Measurements from ENCODE around the gene RILPL1. TPM values are rescaled to one million over a fixed set of nuclear protein-coding genes. Genes with fewer than 3 reads are reported as not detected.

The RILPL1 gene
- total and polyA plus RNA-seq, 2 of the 4 experiments (the other 2 are of a cell fraction): 11.1 to 19.8 TPM

DNA sequence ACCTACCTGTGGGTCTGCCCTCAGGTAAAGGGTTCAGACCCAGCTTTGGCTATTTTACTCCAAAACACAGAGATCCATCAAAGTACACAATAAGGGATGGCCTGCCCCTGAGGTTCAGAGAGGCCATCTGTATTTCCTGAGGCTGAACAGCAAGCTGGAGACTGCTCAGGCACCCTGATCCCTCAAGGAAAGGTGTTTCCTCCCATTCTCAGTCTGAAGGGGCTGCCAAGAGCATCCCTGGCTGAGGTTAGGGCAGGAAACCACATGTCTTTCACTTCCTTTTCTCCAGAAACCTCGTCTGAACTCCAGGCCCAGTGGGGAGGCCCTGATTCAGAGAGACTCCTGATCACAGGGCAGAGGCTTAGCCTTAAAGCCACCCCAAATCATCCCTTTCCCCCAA lies 1.5 kb downstream of the RILPL1 start:
- ATAC-seq (ENCODE audit: low read depth) (no peak), DNase-seq (peak; percentile 10)
- peaks cover 23% of the 10 kb centered on the region; the same call in 1 of the 2 replicates for H4K20me1 ChIP-seq (ENCODE audit: insufficient read depth, low read length)
- H3K79me1 ChIP-seq (ENCODE audit: low read depth in 1 of 2, low read length in 2 of 2): peaks cover 33 to 60% of the 10 kb centered on the region in 2 experiments
- H2AFZ ChIP-seq (replicated peaks; ENCODE audit: low read length, poor library complexity): peak overlapping the region; percentile 26
- in situ Hi-C loops (cut with MboI; ENCODE audit: low sequenced_read_pairs) (loop anchor here (5.0 kb wide), 1 partner anchor 50 kb away; the partner anchor contains the start of gene TMED2), dilution Hi-C loops (cut with HindIII; ENCODE audit: low sequenced_read_pairs, unreplicated experiment) (no loop called here), intact Hi-C loops (cut with micrococcal nuclease) (no loop called here)
- peak overlapping the region; percentile 86 for H3K14ac ChIP-seq (replicated peaks; ENCODE audit: low read depth, low read length)
- H4K8ac ChIP-seq (ENCODE audit: low read depth in 2 of 2, low read length in 2 of 2): peak overlapping the region; percentile 9 to 34; a peak in 2 of 4 replicates
- peak overlapping the region; percentile 83 for H2AK5ac ChIP-seq (ENCODE audit: low read depth, low read length)
- peak overlapping the region; percentile 60; the same call in 1 of the 2 replicates for H3K4ac ChIP-seq (ENCODE audit: low read depth, low read length)
- H3K4me2 ChIP-seq (ENCODE audit: low read depth, low read length): peak overlapping the region; percentile 68
- H3K36me3 ChIP-seq (ENCODE audit: control insufficient read depth, insufficient read depth, low read length): peaks cover 10% of the 10 kb centered on the region
- H3K18ac ChIP-seq (ENCODE audit: low read depth, low read length): no peak overlapping the region
- H3K27ac ChIP-seq (ENCODE audit: insufficient read depth, low read length): 0 out of 2 replicates have a peak overlapping the region, but pooled peaks have one; percentile 9
- H2BK15ac ChIP-seq (ENCODE audit: low read depth, low read length): no peak overlapping the region
- no peak overlapping the region; the same call in 1 of the 2 replicates for H4K91ac ChIP-seq (ENCODE audit: insufficient read depth, low read depth, low read length)
- H3K4me3 ChIP-seq (ENCODE audit: insufficient read depth, low read depth, low read length): peak overlapping the region; percentile 6; the same call in 1 of the 2 replicates
- peak overlapping the region; percentile 75 for H3K9ac ChIP-seq (ENCODE audit: low read depth, low read length)
- no peak overlapping the region for H2BK5ac ChIP-seq (ENCODE audit: low read depth, low read length, poor library complexity, severe bottlenecking)
- WGBS, 2 experiments (ENCODE audit: extremely low coverage in 2 of 2, insufficient read length in 1 of 2): 0% methylated on average over 1 of the region's 1 CpG; no CpG with 5 or more reads in 1 of the 2 experiments
- H2BK20ac ChIP-seq (ENCODE audit: low read depth, low read length): no peak overlapping the region
- H3K9me1 ChIP-seq (ENCODE audit: insufficient read depth, low read length): peaks cover 8% of the 10 kb centered on the region
- no peaks in the 10 kb centered on the region for H3K9me3 ChIP-seq (ENCODE audit: control insufficient read depth, insufficient read depth, low read length)
- no peak overlapping the region for H4K5ac ChIP-seq (ENCODE audit: low read depth, low read length)
- CTCF ChIA-PET: no interaction called here
- no peak overlapping the region for H2BK120ac ChIP-seq (ENCODE audit: low read depth, low read length)
- POLR2A ChIA-PET (ENCODE audit: unreplicated experiment): interaction anchor here (0.6 kb wide), 1 partner anchor 196 kb away, joined by 8 read pairs; no protein-coding TSS in a partner anchor
- H2AK9ac ChIP-seq (replicated peaks; ENCODE audit: low read depth, low read length, poor library complexity): peak overlapping the region; percentile 60
- H3K23ac ChIP-seq (ENCODE audit: low read depth, low read length): peak overlapping the region; percentile 94
- H3K4me1 ChIP-seq (ENCODE audit: control insufficient read depth, insufficient read depth, low read length): peaks cover 9% of the 10 kb centered on the region
- H3K56ac ChIP-seq (ENCODE audit: extremely low read depth, insufficient read depth, low read length): no peak overlapping the region
- no TSS peak for BruUV-seq (replicated peaks)
- H3K27me3 ChIP-seq (ENCODE audit: control insufficient read depth, insufficient read depth, low read length): no peaks in the 10 kb centered on the region
- TF ChIP-seq USF2 (IDR thresholded peaks at IDR 0.05; ENCODE audit: low read depth, low read length) (no peak), MXI1 (IDR thresholded peaks at IDR 0.05; ENCODE audit: borderline replicate concordance, low read depth, low read length) (0 out of 2 replicates have a peak, but pooled peaks have one; percentile 31), FOS (IDR thresholded peaks at IDR 0.05; ENCODE audit: low read depth, low read length) (no peak), NFE2L2 (IDR thresholded peaks at IDR 0.05; ENCODE audit: low read depth, low read length) (no peak)
